Measurements from ENCODE around the gene TERF2IP.

GRCh38 chr16:75667503-75667902 lies 19.9 kb downstream of the TERF2IP start:
- TF ChIP-seq CTCF (IDR thresholded peaks at IDR 0.05) (no peak), EZH2 (IDR thresholded peaks at IDR 0.05; ENCODE audit: borderline replicate concordance, insufficient read depth, low read depth, low read length, poor library complexity, severe bottlenecking) (no peak)
